Epithelial cell of esophagus (primary cell): Measurements from ENCODE around the gene C1QL4.
"Not testable (repeated sequence)": the region's sequence is repeated elsewhere in the genome, so short reads cannot be mapped to it uniquely, and the experiment has no call there.

ENCODE experiments used
- DNase-seq: peaks from one replicate; pipeline ENCODE4 v3.0.0; 2010; ENCODE audit warnings: low read depth
- H3K4me3 ChIP-seq: 2 replicates; pipeline ENCODE4 v1.5.1; 2011; ENCODE audit warnings: mild to moderate bottlenecking, low read length, control low read depth
- CTCF ChIP-seq: IDR thresholded peaks from 2 replicates; pipeline ENCODE4 v1.5.1; 2011; ENCODE audit warnings: low read depth, mild to moderate bottlenecking, low read length, control low read depth, inconsistent platforms; ENCODE audit not compliant: insufficient read depth; ENCODE audit errors: missing control alignments

Gene C1QL4

GRCh38 chr12:49283541-49284429 is 53.2 kb downstream of the C1QL4 start:
- DNase-seq, result no peak
- no peak for TF ChIP-seq CTCF

DNA sequence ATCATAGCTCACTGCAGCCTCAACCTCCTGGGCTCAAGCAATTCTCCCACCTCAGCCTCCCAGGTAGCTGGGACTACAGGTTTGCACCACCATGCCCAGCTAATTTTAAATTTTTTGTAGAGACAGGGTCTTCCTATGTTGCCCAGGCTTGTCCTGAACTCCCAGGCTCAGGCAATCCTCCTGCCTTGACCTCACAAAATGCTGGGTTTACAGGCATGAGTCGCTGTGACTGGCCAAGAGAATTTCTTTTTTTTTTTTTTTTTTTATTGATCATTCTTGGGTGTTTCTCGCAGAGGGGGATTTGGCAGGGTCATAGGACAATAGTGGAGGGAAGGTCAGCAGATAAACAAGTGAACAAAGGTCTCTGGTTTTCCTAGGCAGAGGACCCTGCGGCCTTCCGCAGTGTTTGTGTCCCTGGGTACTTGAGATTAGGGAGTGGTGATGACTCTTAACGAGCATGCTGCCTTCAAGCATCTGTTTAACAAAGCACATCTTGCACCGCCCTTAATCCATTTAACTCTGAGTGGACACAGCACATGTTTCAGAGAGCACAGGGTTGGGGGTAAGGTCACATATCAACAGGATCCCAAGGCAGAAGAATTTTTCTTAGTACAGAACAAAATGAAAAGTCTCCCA is 54.1 kb downstream of the C1QL4 start:
- DNase-seq, H3K4me3 ChIP-seq: not testable (repeated sequence)

More at GRCh38 chr12:49283541-49284429, 53.2 kb downstream of the C1QL4 start:
- no peak overlapping the region for H3K4me3 ChIP-seq
